ENCODE measurements around the gene CFD.
A peak's percentile ranks its signal among the peaks of the same experiment; 100 is the strongest.
"Not testable (repeated sequence)": the region's sequence is repeated elsewhere in the genome, so short reads cannot be mapped to it uniquely, and the experiment has no call there.

Gene CFD

GRCh38 chr19:825897-826644 is 33.4 kb upstream of the CFD start:
- DNase-seq (ENCODE audit: low read depth, low spot score): no peak

DNA sequence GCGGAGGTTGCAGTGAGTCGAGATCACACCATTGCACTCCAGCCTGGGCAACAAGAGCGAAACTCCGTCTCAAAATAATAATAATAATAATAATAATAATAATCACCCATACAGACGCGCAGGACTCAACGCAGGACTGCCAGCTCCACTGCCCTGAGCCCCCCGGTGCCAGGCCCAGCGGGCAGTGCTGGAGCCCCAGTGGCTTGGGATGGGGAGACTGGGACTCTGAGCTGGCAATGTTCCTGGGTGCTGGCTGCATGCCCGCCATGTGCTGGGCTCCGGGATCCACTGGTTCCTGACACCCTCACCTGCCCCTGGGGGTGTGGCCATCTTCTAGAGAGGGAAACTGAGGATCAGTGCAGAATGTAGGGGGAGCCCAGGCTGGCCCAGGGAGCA is 32.2 kb upstream of the CFD start:
- no peak for DNase-seq (ENCODE audit: low read depth, low spot score)

GRCh38 chr19:827710-828321 is 31.6 kb upstream of the CFD start, which contains the start of gene AZU1:
Gene AZU1, plus strand, starts transcription at chr19:827837. Its CDS starts 10 bp downstream, at chr19:827847.
- no peak for DNase-seq (ENCODE audit: low read depth, low spot score)

GRCh38 chr19:829129-829758 is 30.2 kb upstream of the CFD start:
- no peak for DNase-seq (ENCODE audit: low read depth, low spot score)

DNA sequence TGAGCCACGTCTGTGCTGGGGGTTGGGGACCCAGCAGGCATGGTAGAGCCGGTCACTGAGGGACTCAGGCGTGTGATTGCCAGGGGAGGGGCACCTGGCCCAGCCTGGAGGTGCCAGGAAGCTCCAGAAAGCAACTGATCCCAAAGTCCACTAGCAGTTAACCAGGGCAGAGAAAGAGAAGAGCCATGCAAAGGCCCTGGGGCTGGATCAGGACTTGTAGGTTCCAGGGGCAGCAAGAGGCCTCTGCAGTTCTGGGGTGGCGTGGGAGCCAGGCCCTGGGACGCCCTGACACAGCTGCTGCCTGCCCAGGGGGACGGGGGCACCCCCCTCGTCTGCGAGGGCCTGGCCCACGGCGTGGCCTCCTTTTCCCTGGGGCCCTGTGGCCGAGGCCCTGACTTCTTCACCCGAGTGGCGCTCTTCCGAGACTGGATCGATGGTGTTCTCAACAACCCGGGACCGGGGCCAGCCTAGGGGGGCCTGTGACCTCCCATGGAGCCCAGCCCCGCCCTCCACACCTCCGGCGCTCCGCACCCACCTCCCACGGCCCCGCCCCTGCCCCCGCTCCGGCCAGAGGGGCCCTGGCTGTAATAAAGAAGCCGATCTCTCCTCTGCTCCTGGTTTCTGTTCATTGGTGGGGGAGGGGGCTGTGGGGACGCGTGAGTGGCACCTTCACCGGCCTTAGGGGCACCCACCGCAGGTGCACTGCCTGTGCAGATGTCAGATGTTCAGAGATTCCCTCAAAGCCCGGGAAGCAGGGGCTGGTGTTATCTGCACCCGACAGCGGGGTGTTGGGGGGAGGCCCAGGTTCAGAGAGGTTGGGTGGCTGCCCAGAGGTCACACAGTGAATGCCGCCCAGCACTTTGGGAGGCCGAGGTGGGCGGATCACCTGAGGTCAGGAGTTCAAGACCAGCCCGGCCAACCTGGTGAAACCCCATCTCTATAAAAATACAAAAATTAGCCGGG is 27.8 kb upstream of the CFD start:
- no peak for DNase-seq (ENCODE audit: low read depth, low spot score)

GRCh38 chr19:834216-834615 is 25.2 kb upstream of the CFD start:
- no peak for DNase-seq (ENCODE audit: low read depth, low spot score)

- no peak for DNase-seq (ENCODE audit: low read depth, low spot score)
These were observed 24.2 kb upstream of the CFD start for GRCh38 chr19:835210-835810.

GRCh38 chr19:840519-841206 is 18.8 kb upstream of the CFD start, which contains the start of gene PRTN3:
Gene PRTN3, plus strand, starts transcription at chr19:840999. Its CDS starts 10 bp downstream, at chr19:841009.
- no peak for DNase-seq (ENCODE audit: low read depth, low spot score)

GRCh38 chr19:842802-843179 is 16.7 kb upstream of the CFD start:
- DNase-seq (ENCODE audit: low read depth, low spot score): not testable (repeated sequence)

- DNase-seq (ENCODE audit: low read depth, low spot score): no peak
These were observed 16.2 kb upstream of the CFD start for GRCh38 chr19:843180-843835.

- DNase-seq (ENCODE audit: low read depth, low spot score): no peak
These were observed 15.5 kb upstream of the CFD start for GRCh38 chr19:843836-844545.

DNA sequence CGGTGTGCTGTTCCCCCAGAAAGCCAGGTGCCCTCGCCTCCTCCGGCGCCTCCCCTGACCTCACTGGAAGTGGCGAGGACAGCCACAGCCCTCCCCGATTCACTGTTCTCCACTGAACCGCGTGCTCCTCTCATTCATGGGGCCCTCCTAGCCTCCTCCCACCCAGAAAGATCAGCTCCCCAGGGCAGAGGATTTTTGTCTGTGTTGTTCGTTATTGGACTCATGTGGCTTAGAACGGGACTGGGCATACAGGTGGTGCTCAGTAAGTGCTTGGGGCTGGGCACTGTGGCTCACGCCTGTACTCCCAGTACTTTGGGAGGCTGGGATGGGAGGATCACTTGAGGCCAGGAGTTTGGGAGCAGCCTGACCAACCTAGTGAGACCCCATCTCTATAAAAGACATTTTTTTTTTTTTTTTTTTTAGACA is 14.9 kb upstream of the CFD start:
- no peak for DNase-seq (ENCODE audit: low read depth, low spot score)

- no peak for DNase-seq (ENCODE audit: low read depth, low spot score)
These were observed 13.6 kb upstream of the CFD start for GRCh38 chr19:845707-846521.

GRCh38 chr19:848386-848921 is 11.0 kb upstream of the CFD start:
- DNase-seq (ENCODE audit: low read depth, low spot score): no peak

DNA sequence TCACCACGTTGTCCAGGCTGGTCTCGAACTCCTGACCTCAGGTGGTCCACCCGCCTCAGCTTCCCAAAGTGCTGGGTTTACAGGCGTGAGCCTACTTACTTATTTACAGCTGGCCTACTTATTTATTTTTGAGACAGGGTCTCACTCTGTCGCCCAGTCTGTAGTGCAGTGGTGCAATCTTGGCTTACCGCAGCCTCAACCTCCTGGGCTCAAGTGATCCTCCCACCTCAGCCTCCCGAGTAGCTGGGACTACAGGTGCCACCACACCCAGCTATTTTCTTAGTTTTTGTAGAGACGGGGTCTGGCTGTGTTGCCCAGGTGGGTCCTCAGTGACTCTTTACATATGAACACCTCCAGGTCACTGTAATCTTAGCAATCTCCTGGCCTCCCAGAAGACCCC is 10.3 kb upstream of the CFD start:
- DNase-seq (ENCODE audit: low read depth, low spot score): not testable (repeated sequence)

DNA sequence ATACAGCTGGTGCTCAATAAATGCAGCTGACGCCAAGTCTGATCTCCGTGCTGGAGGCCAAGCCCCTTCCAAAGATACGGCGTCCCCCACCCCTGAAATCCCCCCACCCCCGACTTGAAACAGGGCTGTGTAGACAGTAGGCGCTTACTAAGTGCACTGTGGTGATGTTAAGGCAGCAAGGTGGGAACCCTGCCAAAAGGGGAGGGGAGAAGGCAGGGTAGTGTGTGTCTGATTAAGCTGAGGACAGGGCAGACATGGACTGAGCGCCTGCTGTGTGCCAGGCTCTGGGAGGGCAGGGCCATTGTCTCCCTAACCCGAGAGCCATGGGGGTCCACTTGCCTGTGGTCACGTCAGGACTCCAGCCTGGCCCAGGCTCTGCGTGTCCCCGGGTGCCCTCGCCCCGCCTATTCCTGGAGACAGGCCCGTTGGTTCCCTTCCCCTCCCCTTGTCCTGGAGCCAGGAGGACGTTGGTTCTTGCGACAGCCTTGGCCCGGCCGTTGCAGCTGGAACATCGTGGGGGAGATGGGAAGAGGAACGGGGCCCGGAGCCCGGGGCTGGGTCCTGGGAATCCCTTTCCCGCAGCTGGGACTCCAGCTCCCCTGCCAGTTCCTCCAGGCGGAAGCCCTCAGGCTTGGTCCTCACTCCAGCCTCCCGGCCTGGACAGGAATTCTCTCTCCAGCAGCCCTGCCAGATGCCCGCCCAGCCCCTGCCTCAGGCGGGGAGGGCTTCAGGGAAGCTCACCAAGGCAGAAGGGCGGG is 9.1 kb upstream of the CFD start:
- peak; percentile 87 for DNase-seq (ENCODE audit: low read depth, low spot score)

DNA sequence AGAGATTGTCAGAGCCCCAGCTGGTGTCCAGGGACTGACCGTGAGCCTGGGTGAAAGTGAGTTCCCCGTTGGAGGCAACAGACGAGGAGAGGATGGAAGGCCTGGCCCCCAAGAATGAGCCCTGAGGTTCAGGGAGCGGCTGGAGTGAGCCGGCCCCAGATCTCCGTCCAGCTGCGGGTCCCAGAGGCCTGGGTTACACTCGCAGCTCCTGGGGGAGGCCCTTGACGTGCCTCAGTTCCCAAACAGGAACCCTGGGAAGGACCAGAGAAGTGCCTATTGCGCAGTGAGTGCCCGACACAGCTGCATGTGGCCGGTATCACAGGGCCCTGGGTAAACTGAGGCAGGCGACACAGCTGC is 8.5 kb upstream of the CFD start:
- no peak for DNase-seq (ENCODE audit: low read depth, low spot score)
